MM.1S (cell line): ENCODE data around the gene SIRPA.
"Not testable (repeated sequence)": the region's sequence is repeated elsewhere in the genome, so short reads cannot be mapped to it uniquely, and the experiment has no call there.

ENCODE experiments used
- DNase-seq: peaks from one replicate; pipeline ENCODE4 v3.0.0-alpha.2; 2015
- H2AFZ ChIP-seq: fragments of 300-600 bp; sonication (generic); 2 replicates; pipeline ENCODE4 v1.6.0; 2016; ENCODE audit warnings: antibody characterized with exemption, low read length
- H3F3A ChIP-seq: fragments of 300-600 bp; sonication (generic); 2 replicates; pipeline ENCODE4 v1.6.1; 2016; ENCODE audit warnings: mild to moderate bottlenecking, antibody characterized with exemption, low read length, moderate library complexity, mixed read lengths; ENCODE audit not compliant: insufficient read depth
- H3K27ac ChIP-seq: fragments of 300-600 bp; sonication (generic); 2 replicates; pipeline ENCODE4 v1.5.1; 2016; ENCODE audit warnings: mild to moderate bottlenecking, low read length
- H3K27me3 ChIP-seq: fragments of 300-600 bp; sonication (generic); replicated peaks from 2 replicates; pipeline ENCODE4 v1.6.0; 2016; ENCODE audit warnings: low read length; ENCODE audit not compliant: insufficient read depth
- H3K36me3 ChIP-seq: fragments of 300-600 bp; sonication (generic); replicated peaks from 2 replicates; pipeline ENCODE4 v1.6.1; 2016; ENCODE audit warnings: mild to moderate bottlenecking, low read length, mixed read lengths; ENCODE audit not compliant: insufficient read depth
- H3K4me1 ChIP-seq: fragments of 300-600 bp; sonication (generic); 2 replicates; pipeline ENCODE4 v1.6.1; 2016; ENCODE audit warnings: low read length, mixed read lengths
- H3K4me2 ChIP-seq: fragments of 300-600 bp; sonication (generic); 2 replicates; pipeline ENCODE4 v1.6.0; 2016; ENCODE audit warnings: low read depth, low read length
- H3K4me3 ChIP-seq: fragments of 300-600 bp; sonication (generic); 2 replicates; pipeline ENCODE4 v1.5.1; 2016; ENCODE audit warnings: low read length, mixed read lengths
- H3K79me2 ChIP-seq: fragments of 300-600 bp; sonication (generic); 2 replicates; pipeline ENCODE4 v1.6.1; 2016; ENCODE audit warnings: mixed run types, low read length, mixed read lengths
- H3K9ac ChIP-seq: fragments of 300-600 bp; sonication (generic); 2 replicates; pipeline ENCODE4 v1.6.1; 2016; ENCODE audit warnings: low read length, mixed read lengths
- H3K9me2 ChIP-seq: fragments of 300-600 bp; sonication (generic); replicated peaks from 2 replicates; pipeline ENCODE4 v1.6.1; 2016; ENCODE audit warnings: mild to moderate bottlenecking, low read length, mixed read lengths; ENCODE audit not compliant: insufficient read depth
- H3K9me3 ChIP-seq: fragments of 300-600 bp; sonication (generic); replicated peaks from 2 replicates; pipeline ENCODE4 v1.6.1; 2016; ENCODE audit warnings: mild to moderate bottlenecking, low read length, mixed read lengths; ENCODE audit not compliant: insufficient read depth
- H4K20me1 ChIP-seq: fragments of 300-600 bp; sonication (generic); 2 replicates; pipeline ENCODE4 v1.6.1; 2016; ENCODE audit warnings: mild to moderate bottlenecking, low read length, moderate library complexity, mixed read lengths; ENCODE audit not compliant: insufficient read depth
- CTCF ChIP-seq: fragments of 300-600 bp; sonication (generic); IDR thresholded peaks from 2 replicates; pipeline ENCODE4 v1.5.1; 2016; ENCODE audit warnings: antibody characterized with exemption, low read length, mixed read lengths
- EZH2 ChIP-seq: fragments of 300-600 bp; sonication (generic); optimal IDR thresholded peaks from 2 replicates; pipeline ENCODE3; 2017; ENCODE audit warnings: low read depth, mild to moderate bottlenecking, antibody characterized with exemption, low read length, mixed read lengths
- EZH2phosphoT487 ChIP-seq: fragments of 300-600 bp; sonication (generic); IDR thresholded peaks from 2 replicates; pipeline ENCODE4 v1.6.1; 2018; ENCODE audit warnings: antibody characterized with exemption, low read length

The SIRPA gene

DNA sequence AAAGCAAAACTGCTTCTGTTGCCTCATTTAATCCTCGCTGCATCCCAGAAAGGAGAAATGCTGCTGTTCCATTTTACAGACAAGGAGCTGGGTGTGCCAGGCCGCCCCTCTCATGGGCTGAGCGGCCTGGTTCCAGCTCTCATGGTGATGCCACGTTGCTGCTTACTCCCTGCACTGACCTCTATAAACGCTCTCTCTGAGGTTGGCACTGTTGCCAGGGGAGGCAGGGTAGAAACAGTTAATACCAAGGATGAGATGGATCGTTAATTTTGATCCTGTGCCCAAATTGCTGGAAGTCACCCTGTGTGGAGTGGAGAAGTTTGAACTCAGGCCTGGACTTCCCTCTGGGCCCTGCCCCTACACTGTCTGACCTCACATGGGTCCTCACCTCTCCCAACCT is 25.6 kb downstream of the SIRPA start:
- H3K27ac ChIP-seq, result no peak overlapping the region
- no peaks in the 10 kb centered on the region for H3K9me2 ChIP-seq
- no peaks in the 10 kb centered on the region for H3K9me3 ChIP-seq
- no peaks in the 10 kb centered on the region for H3K36me3 ChIP-seq
- H3K79me2 ChIP-seq, result no peaks in the 10 kb centered on the region
- no peaks in the 10 kb centered on the region for H3K27me3 ChIP-seq
- no peak for DNase-seq
- H2AFZ ChIP-seq, result no peak overlapping the region
- H3K9ac ChIP-seq, result no peak overlapping the region
- TF ChIP-seq EZH2phosphoT487, result no peak
- no peak for TF ChIP-seq EZH2
- no peak for TF ChIP-seq CTCF
- H3K4me1 ChIP-seq, result no peaks in the 10 kb centered on the region
- H3K4me3 ChIP-seq, result no peak overlapping the region
- no peak overlapping the region for H3K4me2 ChIP-seq
- H3F3A ChIP-seq, result no peaks in the 10 kb centered on the region
- no peaks in the 10 kb centered on the region for H4K20me1 ChIP-seq

GRCh38 chr20:1921985-1922384 is 26.8 kb downstream of the SIRPA start:
- H3K27ac ChIP-seq, H3K36me3 ChIP-seq, H3K4me1 ChIP-seq, H3K4me3 ChIP-seq, H3F3A ChIP-seq, H3K9ac ChIP-seq, H3K4me2 ChIP-seq, DNase-seq, H3K79me2 ChIP-seq, H3K9me2 ChIP-seq, H4K20me1 ChIP-seq, H3K9me3 ChIP-seq, H3K27me3 ChIP-seq, H2AFZ ChIP-seq: not testable (repeated sequence)

GRCh38 chr20:1922786-1923185 is 27.6 kb downstream of the SIRPA start:
- Histone ChIP-seq H3K9me2 (no peaks in the 10 kb centered on the region), H3K9ac (no peak overlapping the region), H3K9me3 (no peaks in the 10 kb centered on the region), H3K79me2 (no peaks in the 10 kb centered on the region), H4K20me1 (no peaks in the 10 kb centered on the region), H3K36me3 (no peaks in the 10 kb centered on the region), H3K4me1 (no peaks in the 10 kb centered on the region), H3K27ac (no peak overlapping the region), H3K27me3 (no peaks in the 10 kb centered on the region), H3F3A (no peaks in the 10 kb centered on the region), H3K4me3 (no peak overlapping the region), H2AFZ (no peak overlapping the region), H3K4me2 (no peak overlapping the region)
- TF ChIP-seq CTCF (no peak), EZH2phosphoT487 (no peak), EZH2 (no peak)
- DNase-seq, result no peak

DNA sequence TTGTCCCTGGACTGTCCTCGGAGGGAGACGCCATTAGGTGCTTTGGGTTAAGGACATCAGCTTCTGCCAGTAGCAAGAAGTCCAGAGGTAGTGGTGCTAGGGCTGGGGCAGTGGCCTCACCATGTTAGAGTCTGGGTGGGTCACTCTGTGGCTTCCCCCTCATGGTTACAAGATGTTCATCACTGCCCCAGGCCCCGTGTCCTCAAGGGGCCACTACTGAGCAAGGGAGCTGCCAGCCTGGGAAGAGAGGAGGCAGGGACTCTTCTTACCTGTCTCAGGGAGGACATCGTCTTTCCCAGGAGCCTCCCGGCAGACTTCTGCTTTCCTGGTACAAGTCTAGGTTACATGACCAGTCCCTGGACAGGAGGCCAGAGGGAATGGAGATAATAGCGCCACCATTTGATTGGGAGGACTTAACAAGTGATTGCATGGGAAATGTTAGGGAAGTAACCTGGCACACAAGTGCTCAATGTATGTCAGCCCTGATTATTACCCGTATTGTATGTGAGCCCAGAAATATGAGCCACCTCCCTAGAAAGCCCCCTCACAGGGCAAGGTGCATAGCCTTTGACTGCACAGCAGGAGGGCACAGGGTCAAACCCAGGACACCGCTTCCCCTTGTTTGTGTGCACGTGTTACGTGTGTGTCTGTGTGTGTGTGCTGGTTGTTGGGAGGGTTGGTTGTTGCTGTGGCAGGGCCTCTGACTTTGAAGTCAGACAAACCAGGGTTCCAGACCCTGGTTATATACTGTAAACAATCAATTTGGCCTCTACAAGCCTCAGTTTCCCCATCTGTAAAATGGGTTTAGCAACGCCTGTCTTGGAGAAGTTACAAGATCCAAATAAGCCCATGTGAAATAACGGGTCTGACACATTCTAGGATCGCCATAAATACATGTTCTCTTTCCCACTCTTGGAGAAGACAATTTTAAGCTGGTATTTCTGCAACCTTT is 30.0 kb downstream of the SIRPA start:
- Histone ChIP-seq H3K27me3 (no peaks in the 10 kb centered on the region), H3K4me1 (no peaks in the 10 kb centered on the region), H3K79me2 (no peaks in the 10 kb centered on the region), H4K20me1 (no peaks in the 10 kb centered on the region), H2AFZ (no peak overlapping the region), H3K27ac (no peak overlapping the region), H3K4me2 (no peak overlapping the region), H3K9ac (no peak overlapping the region), H3K9me2 (no peaks in the 10 kb centered on the region), H3K4me3 (no peak overlapping the region), H3F3A (no peaks in the 10 kb centered on the region), H3K36me3 (no peaks in the 10 kb centered on the region), H3K9me3 (no peaks in the 10 kb centered on the region)
- TF ChIP-seq CTCF, result no peak
- no peak for TF ChIP-seq EZH2
- no peak for TF ChIP-seq EZH2phosphoT487
- no peak for DNase-seq
